Ovary (tissue), 9 donors: ENCODE results near the gene SETBP1. TPM values are rescaled to one million over a fixed set of nuclear protein-coding genes. Genes with fewer than 3 reads are reported as not detected.

Source experiments
- DNase-seq, 5 donors: peaks; one replicate each; pipeline ENCODE4 v3.0.0-alpha.2; 2019 to 2020
- H3K27ac ChIP-seq, 2 donors: fragments of 200-600 bp; one replicate each; pipeline versions ENCODE4 v1.5.1 to v1.8.0; 2019 to 2022
- H3K27me3 ChIP-seq: fragments of 200-600 bp; one replicate; pipeline ENCODE4 v1.8.0; 2022
- H3K36me3 ChIP-seq: fragments of 200-600 bp; sonication (generic); one replicate; pipeline ENCODE4 v1.5.1; 2019
- H3K4me1 ChIP-seq: one replicate; pipeline ENCODE4 v1.8.1; 2013; ENCODE audit warnings: mild to moderate bottlenecking, moderate library complexity; ENCODE audit not compliant: insufficient read depth
- H3K4me3 ChIP-seq: fragments of 200-600 bp; sonication (generic); one replicate; pipeline ENCODE4 v1.5.1; 2017
- H3K9me3 ChIP-seq, 2 donors: fragments of 200-600 bp in 1 of 2; sonication (generic) in 1 of 2; one replicate each; pipeline versions ENCODE4 v1.5.1 to v1.8.1; 2013 to 2019; ENCODE audit warnings: mild to moderate bottlenecking in 1 of 2, moderate library complexity in 1 of 2
- EP300 ChIP-seq: sonication (generic); formaldehyde crosslinking; IDR thresholded peaks from one replicate; pipeline ENCODE4 v1.6.1; 2017; ENCODE audit warnings: antibody characterized with exemption
- POLR2A ChIP-seq: fragments of 450-650 bp; IDR thresholded peaks from one replicate; pipeline ENCODE4 v1.6.1; 2017; ENCODE audit warnings: antibody characterized with exemption, mild to moderate bottlenecking, moderate library complexity
- WGBS, 3 donors: extraction: QIAGEN DNeasy Blood & Tissue Kit in 1 of 3; methylation state at CpG; one replicate each; pipeline versions ENCODE4 v1.1.5 to v1.1.7; 2013 to 2017; 5-methylcytosine and 5-hydroxymethylcytosine counted together
- intact Hi-C, 4 donors: fragments of 100-400 bp; cut with DNase I; formaldehyde crosslinking; loops; one replicate each; pipeline versions ENCODE4 v1.11.0 to v1.15.1; 2022 to 2023
- polyA plus RNA-seq, 2 donors: library from polyadenylated mRNA; stranded (reverse); fragments of 200-250 nt in 1 of 2; fragments of 350-450 nt in 1 of 2; fragmentation: Illumina TruSeq in 1 of 2; extraction: RNeasy Lipid Tissue Mini Kit (QIAGEN cat#74804) in 1 of 2; gene quantifications; one replicate each; pipeline ENCODE4 v1.2.3, GENCODE V29; 2013 to 2014
- total RNA-seq, 7 donors: library from RNA; depleted of rRNA in 2 of 7; stranded (reverse); fragments of >200 nt in 2 of 7; fragmentation: NEBNext Ultra II Directional in 3 of 7; extraction: Animal tissue kit (Norgen Biotek cat#: 25700) in 3 of 7; gene quantifications; one replicate each; pipeline versions ENCODE4 v1.1.0 to v1.2.4, GENCODE V29; 2016 to 2023
- TF ChIP-seq, protein P1 (sequence below), 3 donors: fragments of 450-650 bp in 2 of 3; fragments of 200-600 bp in 1 of 3; IDR thresholded peaks; one replicate each; pipeline versions ENCODE4 v1.5.1 to v1.8.0; 2016 to 2022; ENCODE audit warnings: antibody characterized with exemption in 3 of 3, mild to moderate bottlenecking in 1 of 3
- donor health status: DM: no; HTN: no; CAD: no; lungs with moderate emphysema.
- donor health status: DM: no; HTN: no; CAD: no.
- donor health status: Bipolar disorder and iron deficiency.
- donor health status: DM: yes; HTN: yes; CAD: no.
- donor health status: DM: no; HTN: no; CAD: no.
- donor health status: DM: yes; HTN: yes; CAD: no.

Gene SETBP1
- total and polyA plus RNA-seq, 9 donors: 7.8 to 53.7 (median 28.4) TPM

GRCh38 chr18:44848644-44849335, 168.1 kb downstream of the SETBP1 start:
- TF ChIP-seq EP300 (no peak), POLR2A (no peak)
- TF ChIP-seq, protein P1, sequence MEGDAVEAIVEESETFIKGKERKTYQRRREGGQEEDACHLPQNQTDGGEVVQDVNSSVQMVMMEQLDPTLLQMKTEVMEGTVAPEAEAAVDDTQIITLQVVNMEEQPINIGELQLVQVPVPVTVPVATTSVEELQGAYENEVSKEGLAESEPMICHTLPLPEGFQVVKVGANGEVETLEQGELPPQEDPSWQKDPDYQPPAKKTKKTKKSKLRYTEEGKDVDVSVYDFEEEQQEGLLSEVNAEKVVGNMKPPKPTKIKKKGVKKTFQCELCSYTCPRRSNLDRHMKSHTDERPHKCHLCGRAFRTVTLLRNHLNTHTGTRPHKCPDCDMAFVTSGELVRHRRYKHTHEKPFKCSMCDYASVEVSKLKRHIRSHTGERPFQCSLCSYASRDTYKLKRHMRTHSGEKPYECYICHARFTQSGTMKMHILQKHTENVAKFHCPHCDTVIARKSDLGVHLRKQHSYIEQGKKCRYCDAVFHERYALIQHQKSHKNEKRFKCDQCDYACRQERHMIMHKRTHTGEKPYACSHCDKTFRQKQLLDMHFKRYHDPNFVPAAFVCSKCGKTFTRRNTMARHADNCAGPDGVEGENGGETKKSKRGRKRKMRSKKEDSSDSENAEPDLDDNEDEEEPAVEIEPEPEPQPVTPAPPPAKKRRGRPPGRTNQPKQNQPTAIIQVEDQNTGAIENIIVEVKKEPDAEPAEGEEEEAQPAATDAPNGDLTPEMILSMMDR (IDR thresholded peaks at IDR 0.05): no peak
- peak in 4 of 5 donors; percentile 33 to 65 (median 54) for DNase-seq
- H3K9me3 ChIP-seq: no peaks in the 10 kb centered on the region
- H3K36me3 ChIP-seq: no peaks in the 10 kb centered on the region
- WGBS, 3 donors: 44 to 47% (median 46%) methylated on average over 9 of the region's 9 CpGs
- H3K4me1 ChIP-seq: peaks cover 13% of the 10 kb centered on the region
- no peak overlapping the region for H3K4me3 ChIP-seq
- intact Hi-C loops: loop anchor here in 1 of 4 donors (10.0 kb wide), 1 partner anchor 1356 kb away; no protein-coding TSS in a partner anchor
- no peaks in the 10 kb centered on the region for H3K27me3 ChIP-seq
- H3K27ac ChIP-seq: no peak overlapping the region

- TF ChIP-seq POLR2A: no peak
- TF ChIP-seq, protein P1 (IDR thresholded peaks at IDR 0.05): no peak
- no peak for TF ChIP-seq EP300
- no peak overlapping the region for H3K27ac ChIP-seq
- no peaks in the 10 kb centered on the region for H3K9me3 ChIP-seq
- H3K4me1 ChIP-seq: peaks cover 13% of the 10 kb centered on the region
- H3K36me3 ChIP-seq: no peaks in the 10 kb centered on the region
- intact Hi-C loops: loop anchor here in 1 of 4 donors (10.0 kb wide), 1 partner anchor 1355 kb away; no protein-coding TSS in a partner anchor
- 77 to 79% (median 77%) methylated on average over 6 of the region's 6 CpGs for WGBS, 3 donors
- no peaks in the 10 kb centered on the region for H3K27me3 ChIP-seq
- DNase-seq: no peak
- no peak overlapping the region for H3K4me3 ChIP-seq
These were observed 168.7 kb downstream of the SETBP1 start for GRCh38 chr18:44849361-44849760.

- DNase-seq: no peak
- no peaks in the 10 kb centered on the region for H3K9me3 ChIP-seq
- 78 to 81% (median 81%) methylated on average over 2 of the region's 2 CpGs for WGBS, 3 donors
- TF ChIP-seq EP300 (no peak), POLR2A (no peak)
- TF ChIP-seq, protein P1 (IDR thresholded peaks at IDR 0.05): no peak
- H3K27ac ChIP-seq: no peak overlapping the region
- H3K27me3 ChIP-seq: no peaks in the 10 kb centered on the region
- peaks cover 13% of the 10 kb centered on the region for H3K4me1 ChIP-seq
- intact Hi-C loops: no loop called here
- no peak overlapping the region for H3K4me3 ChIP-seq
- H3K36me3 ChIP-seq: no peaks in the 10 kb centered on the region
These were observed 169.3 kb downstream of the SETBP1 start for GRCh38 chr18:44850001-44850400.

GRCh38 chr18:44851856-44852621, 171.4 kb downstream of the SETBP1 start:
- intact Hi-C loops: no loop called here
- TF ChIP-seq, protein P1 (IDR thresholded peaks at IDR 0.05): no peak
- TF ChIP-seq POLR2A (no peak), EP300 (no peak)
- H3K27me3 ChIP-seq: no peaks in the 10 kb centered on the region
- no peaks in the 10 kb centered on the region for H3K9me3 ChIP-seq
- H3K27ac ChIP-seq: no peak overlapping the region
- WGBS, 3 donors: 94 to 97% (median 94%) methylated on average over 13 of the region's 13 CpGs
- no peaks in the 10 kb centered on the region for H3K36me3 ChIP-seq
- no peak for DNase-seq
- H3K4me1 ChIP-seq: peaks cover 13% of the 10 kb centered on the region
- H3K4me3 ChIP-seq: no peak overlapping the region
